ENCODE results near the gene SFI1. TPM values are rescaled to one million over a fixed set of nuclear protein-coding genes. Genes with fewer than 3 reads are reported as not detected.

The SFI1 gene
- total RNA-seq, 4 donors from 2014 or later: 31.1 to 57.6 (median 43.1) TPM

DNA sequence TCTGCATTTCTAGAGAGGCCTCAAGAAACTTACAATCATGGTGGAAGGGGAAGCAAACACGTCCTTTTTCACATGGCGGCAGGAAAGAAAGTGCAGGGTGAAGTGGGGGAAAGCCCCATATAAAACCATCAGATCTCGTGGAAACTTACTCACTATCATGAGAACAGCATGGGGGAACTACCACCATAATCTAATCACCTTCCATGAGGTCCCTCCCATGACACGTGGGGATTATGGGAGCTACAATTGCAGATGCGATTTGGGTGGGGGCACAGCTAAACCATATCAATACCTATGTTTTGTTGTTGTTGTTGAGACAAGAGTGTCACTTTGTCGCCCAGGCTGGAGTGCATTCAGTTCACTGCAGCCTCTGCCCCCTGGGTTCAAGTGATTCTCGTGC is 29.9 kb downstream of the SFI1 start:
- Histone ChIP-seq H3K36me3 (no peaks in the 10 kb centered on the region), H3K9me3 (no peaks in the 10 kb centered on the region), H3K4me1 (peaks cover 0 to 6% of the 10 kb centered on the region in 2 donors), H3K4me3 (replicated peaks in 1 of 3) (no peak overlapping the region), H3K27me3 (no peaks in the 10 kb centered on the region), H3K27ac (no peak overlapping the region)
- DNase-seq: no peak
- intact Hi-C loops (cut with DNase I): no loop called here
- no peak for TF ChIP-seq POLR2A (IDR thresholded peaks at IDR 0.05)
- TF ChIP-seq, protein P1, sequence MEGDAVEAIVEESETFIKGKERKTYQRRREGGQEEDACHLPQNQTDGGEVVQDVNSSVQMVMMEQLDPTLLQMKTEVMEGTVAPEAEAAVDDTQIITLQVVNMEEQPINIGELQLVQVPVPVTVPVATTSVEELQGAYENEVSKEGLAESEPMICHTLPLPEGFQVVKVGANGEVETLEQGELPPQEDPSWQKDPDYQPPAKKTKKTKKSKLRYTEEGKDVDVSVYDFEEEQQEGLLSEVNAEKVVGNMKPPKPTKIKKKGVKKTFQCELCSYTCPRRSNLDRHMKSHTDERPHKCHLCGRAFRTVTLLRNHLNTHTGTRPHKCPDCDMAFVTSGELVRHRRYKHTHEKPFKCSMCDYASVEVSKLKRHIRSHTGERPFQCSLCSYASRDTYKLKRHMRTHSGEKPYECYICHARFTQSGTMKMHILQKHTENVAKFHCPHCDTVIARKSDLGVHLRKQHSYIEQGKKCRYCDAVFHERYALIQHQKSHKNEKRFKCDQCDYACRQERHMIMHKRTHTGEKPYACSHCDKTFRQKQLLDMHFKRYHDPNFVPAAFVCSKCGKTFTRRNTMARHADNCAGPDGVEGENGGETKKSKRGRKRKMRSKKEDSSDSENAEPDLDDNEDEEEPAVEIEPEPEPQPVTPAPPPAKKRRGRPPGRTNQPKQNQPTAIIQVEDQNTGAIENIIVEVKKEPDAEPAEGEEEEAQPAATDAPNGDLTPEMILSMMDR (IDR thresholded peaks at IDR 0.05): no peak
- WGBS, 2 donors: 90 to 92% methylated on average over 7 of the region's 7 CpGs

DNA sequence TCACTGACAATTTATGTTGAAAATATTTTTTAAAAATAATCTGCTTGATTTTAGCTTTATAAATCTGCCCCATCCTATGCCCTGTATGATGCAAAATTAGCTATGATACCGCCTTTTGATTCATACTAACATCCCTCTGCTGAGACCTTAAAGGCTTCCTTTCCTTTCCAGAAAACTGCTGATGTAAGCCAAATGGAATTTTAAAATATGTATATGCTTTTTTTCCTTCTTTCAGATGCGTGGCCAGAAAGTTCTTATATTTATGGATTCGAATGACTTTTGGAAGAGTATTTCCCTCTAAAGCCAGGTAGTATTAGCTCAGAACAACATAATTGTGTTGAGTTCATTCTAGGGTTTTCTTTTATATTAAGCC is 34.5 kb downstream of the SFI1 start:
- Histone ChIP-seq H3K36me3 (no peaks in the 10 kb centered on the region), H3K27me3 (no peaks in the 10 kb centered on the region), H3K27ac (peak overlapping the region in 1 of 3 donors; percentile 5), H3K4me1 (peaks cover 6 to 8% of the 10 kb centered on the region in 2 donors), H3K4me3 (replicated peaks in 1 of 3) (no peak overlapping the region), H3K9me3 (no peaks in the 10 kb centered on the region)
- WGBS, 2 donors: 64 to 84% methylated on average over 3 of the region's 3 CpGs
- intact Hi-C loops (cut with DNase I): no loop called here
- TF ChIP-seq, protein P1 (IDR thresholded peaks at IDR 0.05): no peak
- TF ChIP-seq POLR2A (IDR thresholded peaks at IDR 0.05): no peak
- DNase-seq: no peak

DNA sequence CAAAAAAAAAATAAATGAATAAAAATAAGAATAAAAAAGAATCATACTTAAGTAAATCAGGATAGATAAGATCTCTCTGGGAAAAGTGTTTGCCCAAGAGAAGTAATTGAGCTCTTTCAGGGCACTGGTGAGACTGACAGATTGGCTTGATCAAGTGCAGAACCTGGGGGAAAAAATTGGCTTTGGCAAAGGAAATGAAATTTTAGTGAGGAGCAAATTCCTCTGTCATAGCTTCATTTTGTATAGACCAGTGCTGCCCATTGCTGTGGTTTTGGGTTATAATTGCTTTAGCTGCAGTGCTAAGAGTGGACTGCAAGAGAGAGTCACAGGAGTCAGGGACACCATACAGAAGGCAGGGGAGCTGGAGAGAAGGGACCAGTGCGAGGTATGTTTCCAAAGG is 35.7 kb downstream of the SFI1 start:
- no peak overlapping the region for H3K27ac ChIP-seq
- no peak overlapping the region for H3K4me3 ChIP-seq (replicated peaks in 1 of 3)
- peaks cover 6 to 8% of the 10 kb centered on the region in 2 donors for H3K4me1 ChIP-seq
- no peaks in the 10 kb centered on the region for H3K27me3 ChIP-seq
- no peak for DNase-seq
- no peaks in the 10 kb centered on the region for H3K9me3 ChIP-seq
- WGBS, 2 donors: 88 to 91% methylated on average over 1 of the region's 1 CpG
- H3K36me3 ChIP-seq: no peaks in the 10 kb centered on the region
- TF ChIP-seq, protein P1 (IDR thresholded peaks at IDR 0.05): no peak
- no peak for TF ChIP-seq POLR2A (IDR thresholded peaks at IDR 0.05)
- intact Hi-C loops (cut with DNase I): no loop called here

DNA sequence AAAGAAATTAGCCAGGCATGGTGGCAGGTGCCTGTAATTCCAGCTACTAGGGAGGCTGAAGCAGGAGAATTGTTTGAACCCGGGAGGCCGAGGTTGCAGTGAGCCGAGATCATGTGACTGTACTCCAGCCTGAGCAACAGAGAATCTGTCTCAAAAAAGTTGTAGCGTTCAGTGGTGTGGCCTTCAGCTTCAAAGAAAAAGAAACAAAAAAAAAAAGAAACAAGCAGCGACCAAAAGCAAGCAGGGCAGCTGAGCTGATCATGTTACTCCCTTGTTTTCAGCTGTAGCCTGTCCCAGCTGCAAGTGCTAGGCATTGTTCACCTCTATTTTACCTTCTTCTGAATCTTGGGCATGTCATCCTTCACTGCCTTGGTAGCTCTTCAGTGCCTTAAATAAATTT is 37.0 kb downstream of the SFI1 start:
- no peaks in the 10 kb centered on the region for H3K36me3 ChIP-seq
- WGBS, 2 donors: 67 to 74% methylated on average over 5 of the region's 5 CpGs
- H3K27me3 ChIP-seq: no peaks in the 10 kb centered on the region
- TF ChIP-seq, protein P1 (IDR thresholded peaks at IDR 0.05): no peak
- TF ChIP-seq POLR2A (IDR thresholded peaks at IDR 0.05): no peak
- H3K9me3 ChIP-seq: no peaks in the 10 kb centered on the region
- H3K4me3 ChIP-seq (replicated peaks in 1 of 3): no peak overlapping the region
- no peak for DNase-seq
- intact Hi-C loops (cut with DNase I): no loop called here
- no peak overlapping the region for H3K27ac ChIP-seq
- H3K4me1 ChIP-seq: peaks cover 6 to 8% of the 10 kb centered on the region in 2 donors

DNA sequence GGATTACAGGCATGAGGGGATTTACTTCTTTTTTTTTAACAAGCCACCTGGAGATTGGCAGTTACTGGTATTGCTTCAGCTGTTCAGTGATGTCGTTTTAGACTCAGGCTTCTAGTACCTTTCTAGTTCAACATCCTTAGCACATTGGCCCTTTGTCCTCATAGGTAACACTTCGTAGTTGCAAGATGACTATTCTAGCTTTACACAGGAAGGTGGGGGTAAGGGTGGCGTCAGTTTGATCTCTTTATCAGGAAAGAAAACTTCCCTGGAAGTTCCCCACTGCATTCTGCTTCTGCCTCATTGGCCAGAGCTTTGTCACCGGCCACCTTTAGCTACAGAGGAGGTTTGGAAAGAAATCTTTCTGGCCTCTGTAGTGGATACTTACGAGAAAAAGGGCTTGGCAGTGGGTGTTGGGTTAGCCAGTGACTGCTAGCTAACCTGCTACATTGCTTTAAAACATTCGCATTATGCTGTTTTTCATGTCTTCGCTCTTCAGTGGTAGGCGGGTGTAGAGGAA is 40.7 kb downstream of the SFI1 start:
- Histone ChIP-seq H3K9me3 (no peaks in the 10 kb centered on the region), H3K27me3 (no peaks in the 10 kb centered on the region), H3K36me3 (no peaks in the 10 kb centered on the region), H3K27ac (no peak overlapping the region), H3K4me1 (peaks cover 0 to 8% of the 10 kb centered on the region in 2 donors), H3K4me3 (replicated peaks in 1 of 3) (no peak overlapping the region)
- no peak for TF ChIP-seq POLR2A (IDR thresholded peaks at IDR 0.05)
- TF ChIP-seq, protein P1 (IDR thresholded peaks at IDR 0.05): no peak
- DNase-seq: no peak
- WGBS, 2 donors: 84 to 86% methylated on average over 8 of the region's 8 CpGs
- intact Hi-C loops (cut with DNase I): no loop called here

Data from thyroid gland (tissue), 4 donors.